GM18505 (cell line): ENCODE data around the gene AVL9.

Source experiments
- ATAC-seq: cut with Tn5 transposase; IDR thresholded peaks from one replicate; pipeline ENCODE4 v1.9.1; 2021; ENCODE audit not compliant: unreplicated experiment
- POLR2A ChIP-seq: IDR thresholded peaks from 4 replicates; pipeline ENCODE4 v1.6.1; 2011; ENCODE audit warnings: borderline replicate concordance; ENCODE audit not compliant: insufficient read depth, insufficient read length; ENCODE audit errors: extremely low read depth

Gene AVL9

GRCh38 chr7:32569388-32570289 is 74.3 kb downstream of the AVL9 start:
- no peak for ATAC-seq
- TF ChIP-seq POLR2A: no peak

GRCh38 chr7:32573110-32573687 is 77.9 kb downstream of the AVL9 start:
- no peak for ATAC-seq
- TF ChIP-seq POLR2A: no peak

- no peak for ATAC-seq
- no peak for TF ChIP-seq POLR2A
Observed at GRCh38 chr7:32574626-32575025, 79.3 kb downstream of the AVL9 start.

- TF ChIP-seq POLR2A: no peak
- no peak for ATAC-seq
Observed at GRCh38 chr7:32577421-32577820, 82.1 kb downstream of the AVL9 start.

- no peak for ATAC-seq
- no peak for TF ChIP-seq POLR2A
Observed at GRCh38 chr7:32579776-32580175, 84.5 kb downstream of the AVL9 start.

- no peak for TF ChIP-seq POLR2A
- no peak for ATAC-seq
Observed at GRCh38 chr7:32580646-32581045, 85.4 kb downstream of the AVL9 start.

GRCh38 chr7:32582036-32582435 is 86.7 kb downstream of the AVL9 start:
- no peak for ATAC-seq
- no peak for TF ChIP-seq POLR2A

- no peak for TF ChIP-seq POLR2A
- ATAC-seq: no peak
Observed at GRCh38 chr7:32583791-32584190, 88.5 kb downstream of the AVL9 start.

GRCh38 chr7:32586291-32587221 is 91.3 kb downstream of the AVL9 start:
- TF ChIP-seq POLR2A: no peak
- ATAC-seq: no peak

- ATAC-seq: no peak
- no peak for TF ChIP-seq POLR2A
Observed at GRCh38 chr7:32587411-32587948, 92.2 kb downstream of the AVL9 start.

GRCh38 chr7:32588657-32589056 is 93.4 kb downstream of the AVL9 start:
- ATAC-seq: peak; percentile 53
- no peak for TF ChIP-seq POLR2A

- no peak for TF ChIP-seq POLR2A
- ATAC-seq: no peak
Observed at GRCh38 chr7:32591938-32592337, 96.6 kb downstream of the AVL9 start.

- no peak for ATAC-seq
- no peak for TF ChIP-seq POLR2A
Observed at GRCh38 chr7:32592701-32593100, 97.4 kb downstream of the AVL9 start.
